ENCODE results near the gene LILRA6.
A peak's percentile ranks its signal among the peaks of the same experiment; 100 is the strongest.
"Not testable (repeated sequence)": the region's sequence is repeated elsewhere in the genome, so short reads cannot be mapped to it uniquely, and the experiment has no call there.

The LILRA6 gene

DNA sequence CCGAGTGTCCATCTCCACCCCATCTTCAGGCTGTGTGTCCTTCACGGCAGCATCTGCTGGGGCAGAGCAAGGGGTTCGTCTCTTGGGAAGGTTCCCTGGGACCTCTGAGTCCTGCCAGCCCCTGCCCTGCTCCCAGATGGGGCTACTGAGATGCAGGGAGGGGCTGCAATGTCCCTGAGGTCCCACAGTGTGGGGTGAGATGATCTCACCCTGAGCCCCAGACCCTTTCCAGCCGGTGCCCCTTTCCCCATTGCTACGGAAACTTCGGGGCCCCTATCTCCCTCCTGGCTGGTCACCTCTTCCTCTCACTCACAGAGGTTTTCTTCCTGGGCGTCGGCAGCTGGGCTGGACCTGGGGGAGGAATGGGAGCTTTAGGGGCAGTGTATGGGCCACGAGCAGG lies 33.4 kb upstream of the LILRA6 start:
- TF ChIP-seq, protein P1, sequence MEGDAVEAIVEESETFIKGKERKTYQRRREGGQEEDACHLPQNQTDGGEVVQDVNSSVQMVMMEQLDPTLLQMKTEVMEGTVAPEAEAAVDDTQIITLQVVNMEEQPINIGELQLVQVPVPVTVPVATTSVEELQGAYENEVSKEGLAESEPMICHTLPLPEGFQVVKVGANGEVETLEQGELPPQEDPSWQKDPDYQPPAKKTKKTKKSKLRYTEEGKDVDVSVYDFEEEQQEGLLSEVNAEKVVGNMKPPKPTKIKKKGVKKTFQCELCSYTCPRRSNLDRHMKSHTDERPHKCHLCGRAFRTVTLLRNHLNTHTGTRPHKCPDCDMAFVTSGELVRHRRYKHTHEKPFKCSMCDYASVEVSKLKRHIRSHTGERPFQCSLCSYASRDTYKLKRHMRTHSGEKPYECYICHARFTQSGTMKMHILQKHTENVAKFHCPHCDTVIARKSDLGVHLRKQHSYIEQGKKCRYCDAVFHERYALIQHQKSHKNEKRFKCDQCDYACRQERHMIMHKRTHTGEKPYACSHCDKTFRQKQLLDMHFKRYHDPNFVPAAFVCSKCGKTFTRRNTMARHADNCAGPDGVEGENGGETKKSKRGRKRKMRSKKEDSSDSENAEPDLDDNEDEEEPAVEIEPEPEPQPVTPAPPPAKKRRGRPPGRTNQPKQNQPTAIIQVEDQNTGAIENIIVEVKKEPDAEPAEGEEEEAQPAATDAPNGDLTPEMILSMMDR (IDR thresholded peaks at IDR 0.05; ENCODE audit: extremely low read depth, missing control alignments), result no peak
- no peak for DNase-seq (ENCODE audit: low spot score)

DNA sequence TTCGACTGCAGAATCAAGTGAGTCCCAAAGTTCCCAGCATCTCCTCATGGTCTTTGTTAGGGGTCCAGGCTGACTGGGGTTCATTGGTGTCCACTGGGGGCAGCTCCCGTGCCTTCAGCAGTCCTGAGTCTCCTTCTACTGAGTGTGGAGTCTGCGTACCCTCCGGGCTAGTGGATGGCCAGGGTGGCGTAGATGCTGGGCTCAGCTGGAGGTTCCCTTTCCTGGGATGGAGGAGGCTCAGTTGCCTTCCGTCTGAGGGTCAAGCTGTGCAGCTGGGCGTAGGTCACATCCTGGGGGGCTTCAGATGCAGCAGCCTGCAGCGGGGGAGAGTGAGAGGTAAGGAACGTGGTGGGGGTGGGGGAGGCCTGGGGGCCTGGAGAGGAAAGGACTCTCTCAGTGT lies 31.9 kb upstream of the LILRA6 start:
- not testable (repeated sequence) for DNase-seq (ENCODE audit: low spot score)

DNA sequence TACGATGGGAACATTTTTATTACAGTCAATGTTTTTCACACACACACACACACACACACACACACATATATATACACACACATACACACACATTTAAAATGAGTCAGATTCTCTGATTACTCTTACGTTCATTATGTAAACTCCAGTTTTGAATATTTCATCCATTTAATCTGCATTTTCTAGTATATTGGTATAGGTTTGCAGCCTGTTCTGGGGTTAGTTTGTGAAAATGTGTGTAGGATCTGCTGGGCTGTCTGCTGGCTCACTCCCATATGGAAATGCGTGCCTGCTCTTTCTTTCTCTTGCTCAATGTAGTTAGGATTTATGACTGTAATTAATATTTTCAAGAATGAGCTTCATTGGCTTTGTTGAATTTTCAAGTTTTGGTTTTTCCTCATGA lies 31.2 kb upstream of the LILRA6 start:
- no peak for DNase-seq (ENCODE audit: low spot score)
- TF ChIP-seq, protein P1 (IDR thresholded peaks at IDR 0.05; ENCODE audit: extremely low read depth, missing control alignments), result no peak

DNA sequence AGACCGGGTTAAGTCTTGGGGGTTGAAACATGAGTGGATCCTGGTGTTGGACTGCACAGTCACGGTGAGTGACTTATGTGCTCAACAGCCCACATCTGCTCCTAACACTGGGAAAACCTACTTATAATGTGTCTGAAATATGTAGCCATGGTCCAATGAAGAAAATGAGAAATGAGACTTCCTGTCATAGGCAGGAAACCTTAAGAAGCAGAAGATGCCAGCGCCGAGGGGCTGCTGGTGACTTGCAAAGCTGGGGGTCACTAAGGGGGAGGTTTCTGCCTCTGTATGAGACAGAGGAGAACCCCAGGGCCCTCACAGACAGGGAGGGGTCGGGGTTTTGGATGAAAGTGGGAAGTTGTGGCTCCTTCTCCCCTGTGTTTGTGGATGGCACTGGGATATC lies 29.6 kb upstream of the LILRA6 start:
- DNase-seq (ENCODE audit: low spot score), result not testable (repeated sequence)

DNA sequence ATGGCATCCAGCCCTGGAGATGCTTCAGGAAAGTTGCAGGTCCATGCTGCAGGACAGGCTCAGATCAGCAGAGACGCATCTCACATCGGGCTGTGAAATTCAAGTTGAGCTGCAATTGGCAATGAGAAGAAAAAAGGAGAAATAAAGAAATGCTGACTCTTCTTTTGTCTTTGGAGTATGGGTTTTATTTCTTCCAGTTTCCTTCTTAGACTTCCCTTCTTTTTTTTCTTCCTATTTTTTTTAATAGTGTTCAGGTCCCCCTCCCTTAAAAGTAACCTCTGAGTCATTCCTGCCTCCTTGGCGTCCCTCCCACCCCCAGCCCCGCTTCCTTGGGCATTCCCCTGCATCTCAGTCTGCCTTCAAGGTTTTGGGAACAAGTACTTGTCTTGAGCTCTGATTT lies 29.0 kb upstream of the LILRA6 start:
- not testable (repeated sequence) for DNase-seq (ENCODE audit: low spot score)

DNA sequence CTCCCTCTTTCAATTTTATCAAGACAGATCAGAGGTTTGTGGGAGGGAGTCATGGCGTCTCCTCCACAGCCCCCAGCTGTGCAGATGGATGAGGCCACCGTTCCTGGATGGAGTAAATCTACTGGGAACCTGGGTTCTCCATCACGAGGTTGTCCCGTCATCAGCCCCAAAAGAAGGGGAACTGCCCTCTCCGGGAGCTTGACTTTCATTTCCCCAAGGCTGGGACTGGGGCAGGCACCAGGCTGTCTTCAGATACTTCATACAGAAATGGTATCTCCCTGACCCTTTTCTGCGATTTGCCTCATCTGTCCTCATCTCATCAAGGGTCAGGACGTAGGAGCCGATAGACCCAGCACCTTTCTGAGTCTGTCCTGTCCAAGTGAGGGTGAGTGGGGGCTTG lies 28.5 kb upstream of the LILRA6 start:
- TF ChIP-seq, protein P1 (IDR thresholded peaks at IDR 0.05; ENCODE audit: extremely low read depth, missing control alignments), result no peak
- no peak for DNase-seq (ENCODE audit: low spot score)

DNA sequence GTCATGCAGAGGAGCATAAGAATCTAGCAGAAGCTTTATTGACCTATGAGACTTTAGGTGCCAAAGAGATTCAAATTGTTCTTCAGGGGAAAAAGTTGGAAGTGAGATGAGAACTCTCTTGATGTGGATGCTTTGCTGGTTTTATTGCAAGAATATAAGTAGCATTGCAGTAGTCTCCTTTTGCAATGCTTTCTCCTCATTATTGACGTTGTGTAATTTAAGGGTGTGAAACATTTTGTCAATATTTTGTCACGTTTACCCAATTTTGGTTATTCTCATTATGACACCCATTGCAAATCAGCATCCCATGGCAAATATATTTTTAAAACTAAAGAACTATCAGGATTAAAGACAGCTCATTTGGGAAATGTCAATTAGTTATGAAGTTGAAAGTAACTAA lies 26.3 kb upstream of the LILRA6 start:
- TF ChIP-seq, protein P1 (IDR thresholded peaks at IDR 0.05; ENCODE audit: extremely low read depth, missing control alignments), result no peak
- no peak for DNase-seq (ENCODE audit: low spot score)

DNA sequence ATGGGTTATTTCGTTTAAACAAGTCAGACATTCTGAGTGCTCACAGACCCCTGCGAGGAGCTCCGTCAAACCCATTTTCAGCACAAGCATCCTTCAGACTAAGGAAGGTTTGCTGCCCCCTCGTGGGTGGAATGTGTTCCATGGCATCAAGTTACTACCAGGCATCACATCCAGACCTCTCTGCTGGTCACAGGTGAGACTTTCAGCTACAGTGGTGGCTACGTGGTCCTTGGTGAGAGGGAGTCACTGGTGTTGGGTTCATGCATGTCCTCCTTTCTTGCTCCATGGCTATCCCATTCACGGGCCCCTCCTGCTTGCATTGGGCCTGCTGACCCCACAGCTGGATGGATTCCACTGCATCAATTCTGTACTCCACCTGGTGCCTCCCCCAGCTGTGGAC lies 23.5 kb upstream of the LILRA6 start:
- TF ChIP-seq, protein P1 (IDR thresholded peaks at IDR 0.05; ENCODE audit: extremely low read depth, missing control alignments), result peak; percentile 50
- DNase-seq (ENCODE audit: low spot score), result peak; percentile 71

DNA sequence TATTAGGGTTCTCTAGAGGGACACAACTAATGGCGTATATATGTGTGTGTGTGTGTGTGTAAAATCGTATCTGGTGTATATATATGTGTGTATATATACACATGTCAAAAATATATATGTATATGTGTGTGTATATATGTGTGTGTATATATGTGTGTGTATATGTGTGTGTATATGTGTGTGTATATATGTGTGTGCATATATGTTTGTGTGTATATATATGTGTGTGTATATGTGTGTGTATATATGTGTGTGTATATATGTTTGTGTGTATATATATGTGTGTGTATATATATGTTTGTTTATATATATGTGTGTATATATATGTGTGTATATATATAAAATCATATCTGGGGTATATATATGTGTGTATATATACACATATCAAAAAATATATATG lies 19.9 kb upstream of the LILRA6 start:
- DNase-seq (ENCODE audit: low spot score), result no peak

More for the DNA sequence above, 19.9 kb upstream of the LILRA6 start:
- TF ChIP-seq, protein P1 (IDR thresholded peaks at IDR 0.05; ENCODE audit: extremely low read depth, missing control alignments), result no peak
